Measurements from ENCODE around the gene POGLUT2. TPM values are rescaled to one million over a fixed set of nuclear protein-coding genes. Genes with fewer than 3 reads are reported as not detected.
A peak's percentile ranks its signal among the peaks of the same experiment; 100 is the strongest.

POGLUT2 gene
- total and polyA plus RNA-seq, 4 donors: 4.0 to 7.5 (median 6.0) TPM

DNA sequence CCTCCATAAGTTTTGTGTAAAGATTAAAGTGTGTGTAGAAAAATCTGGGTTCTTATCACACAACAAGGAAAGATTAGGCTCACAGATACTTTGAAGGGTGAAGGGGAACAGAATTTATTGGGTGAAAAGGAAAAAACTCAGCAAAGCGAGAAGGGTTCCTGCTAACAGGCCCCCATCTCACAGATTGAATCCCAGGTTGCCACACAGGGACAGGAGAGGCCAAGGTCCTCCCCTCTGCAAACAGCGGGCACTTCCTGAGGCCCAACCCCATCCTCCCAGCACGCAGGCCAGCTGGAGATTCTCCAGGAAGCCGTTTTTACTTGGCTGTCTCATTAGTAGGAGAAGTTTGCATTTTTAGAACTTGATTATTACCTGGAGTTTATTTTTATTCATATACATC, 31.9 kb upstream of the POGLUT2 start:
- peak; percentile 38 for DNase-seq (ENCODE audit: low spot score)
- TF ChIP-seq SP1 (IDR thresholded peaks at IDR 0.05): peak; percentile 68
- peak; percentile 85 for TF ChIP-seq HNF4G (IDR thresholded peaks at IDR 0.05)
- TF ChIP-seq, protein P1, sequence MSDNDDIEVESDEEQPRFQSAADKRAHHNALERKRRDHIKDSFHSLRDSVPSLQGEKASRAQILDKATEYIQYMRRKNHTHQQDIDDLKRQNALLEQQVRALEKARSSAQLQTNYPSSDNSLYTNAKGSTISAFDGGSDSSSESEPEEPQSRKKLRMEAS (IDR thresholded peaks at IDR 0.05): no peak
- no peak for TF ChIP-seq YY1 (IDR thresholded peaks at IDR 0.05)
- no peak for TF ChIP-seq NR2F2 (IDR thresholded peaks at IDR 0.05)
- TF ChIP-seq HNF4A (conservative IDR thresholded peaks at IDR 0.05): peak; percentile 90 to 92
- TF ChIP-seq ZBTB33 (IDR thresholded peaks at IDR 0.05): no peak
- TF ChIP-seq CTCF (IDR thresholded peaks at IDR 0.05; ENCODE audit: low read depth, low read length, missing input control): no peak
- no peak for TF ChIP-seq EGR1 (IDR thresholded peaks at IDR 0.05; ENCODE audit: low read depth in 2 of 2)
- TF ChIP-seq FOXA2 (IDR thresholded peaks at IDR 0.05): peak; percentile 54
- TF ChIP-seq, protein P2, sequence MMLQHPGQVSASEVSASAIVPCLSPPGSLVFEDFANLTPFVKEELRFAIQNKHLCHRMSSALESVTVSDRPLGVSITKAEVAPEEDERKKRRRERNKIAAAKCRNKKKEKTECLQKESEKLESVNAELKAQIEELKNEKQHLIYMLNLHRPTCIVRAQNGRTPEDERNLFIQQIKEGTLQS (IDR thresholded peaks at IDR 0.05): no peak
- TF ChIP-seq GABPA (IDR thresholded peaks at IDR 0.05 in 1 of 2, conservative IDR thresholded peaks at IDR 0.05 in 1 of 2): peak in 1 of 2 donors; percentile 63
- TF ChIP-seq FOXA1 (IDR thresholded peaks at IDR 0.05): peak; percentile 39
- TF ChIP-seq, protein P3, sequence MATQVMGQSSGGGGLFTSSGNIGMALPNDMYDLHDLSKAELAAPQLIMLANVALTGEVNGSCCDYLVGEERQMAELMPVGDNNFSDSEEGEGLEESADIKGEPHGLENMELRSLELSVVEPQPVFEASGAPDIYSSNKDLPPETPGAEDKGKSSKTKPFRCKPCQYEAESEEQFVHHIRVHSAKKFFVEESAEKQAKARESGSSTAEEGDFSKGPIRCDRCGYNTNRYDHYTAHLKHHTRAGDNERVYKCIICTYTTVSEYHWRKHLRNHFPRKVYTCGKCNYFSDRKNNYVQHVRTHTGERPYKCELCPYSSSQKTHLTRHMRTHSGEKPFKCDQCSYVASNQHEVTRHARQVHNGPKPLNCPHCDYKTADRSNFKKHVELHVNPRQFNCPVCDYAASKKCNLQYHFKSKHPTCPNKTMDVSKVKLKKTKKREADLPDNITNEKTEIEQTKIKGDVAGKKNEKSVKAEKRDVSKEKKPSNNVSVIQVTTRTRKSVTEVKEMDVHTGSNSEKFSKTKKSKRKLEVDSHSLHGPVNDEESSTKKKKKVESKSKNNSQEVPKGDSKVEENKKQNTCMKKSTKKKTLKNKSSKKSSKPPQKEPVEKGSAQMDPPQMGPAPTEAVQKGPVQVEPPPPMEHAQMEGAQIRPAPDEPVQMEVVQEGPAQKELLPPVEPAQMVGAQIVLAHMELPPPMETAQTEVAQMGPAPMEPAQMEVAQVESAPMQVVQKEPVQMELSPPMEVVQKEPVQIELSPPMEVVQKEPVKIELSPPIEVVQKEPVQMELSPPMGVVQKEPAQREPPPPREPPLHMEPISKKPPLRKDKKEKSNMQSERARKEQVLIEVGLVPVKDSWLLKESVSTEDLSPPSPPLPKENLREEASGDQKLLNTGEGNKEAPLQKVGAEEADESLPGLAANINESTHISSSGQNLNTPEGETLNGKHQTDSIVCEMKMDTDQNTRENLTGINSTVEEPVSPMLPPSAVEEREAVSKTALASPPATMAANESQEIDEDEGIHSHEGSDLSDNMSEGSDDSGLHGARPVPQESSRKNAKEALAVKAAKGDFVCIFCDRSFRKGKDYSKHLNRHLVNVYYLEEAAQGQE (IDR thresholded peaks at IDR 0.05): no peak
- peak; percentile 48 to 49 for TF ChIP-seq RXRA (IDR thresholded peaks at IDR 0.05)
- peak in 1 of 2 donors; percentile 40 for TF ChIP-seq JUND (IDR thresholded peaks at IDR 0.05)
- peak; percentile 31 to 48 for TF ChIP-seq RAD21 (IDR thresholded peaks at IDR 0.05)
- no peak for TF ChIP-seq TAF1 (conservative IDR thresholded peaks at IDR 0.05)
- no peaks in the 10 kb centered on the region for H3K27me3 ChIP-seq (ENCODE audit: control insufficient read depth in 4 of 4, insufficient read depth in 4 of 4, low read length in 3 of 4)
- peaks cover 0 to 15% (median 12%) of the 10 kb centered on the region in 4 donors for H3K4me1 ChIP-seq (ENCODE audit: control insufficient read depth in 4 of 4, insufficient read depth in 4 of 4, low read length in 3 of 4)
- H3K36me3 ChIP-seq (ENCODE audit: control insufficient read depth in 4 of 4, insufficient read depth in 3 of 4, low read depth in 1 of 4, low read length in 3 of 4): peaks cover 3 to 20% (median 13%) of the 10 kb centered on the region in 4 donors
- H3K9ac ChIP-seq (ENCODE audit: low read depth in 1 of 2, low read length in 2 of 2): peak overlapping the region in 1 of 2 donors; percentile 41
- WGBS: 8% methylated on average over 4 of the region's 4 CpGs
- H3K4me3 ChIP-seq (ENCODE audit: low read depth in 1 of 3, low read length in 3 of 3): no peak overlapping the region
- H3K9me3 ChIP-seq (ENCODE audit: control insufficient read depth in 4 of 4, low read length in 3 of 4): no peaks in the 10 kb centered on the region
- H3K27ac ChIP-seq (ENCODE audit: low read depth in 1 of 2, low read length in 2 of 2): peak overlapping the region; percentile 16 to 62

Measured in liver (tissue), 9 donors.